ENCODE measurements around the gene UGDH.
"Not testable (repeated sequence)": the region's sequence is repeated elsewhere in the genome, so short reads cannot be mapped to it uniquely, and the experiment has no call there.

The UGDH gene

GRCh38 chr4:39514888-39515401 is 12.3 kb downstream of the UGDH start:
- H3K27ac ChIP-seq (ENCODE audit: low read depth, low read length), result peak overlapping the region; percentile 91
- no peaks in the 10 kb centered on the region for H3K27me3 ChIP-seq (ENCODE audit: insufficient read depth, low read length)
- no peak overlapping the region for H2AFZ ChIP-seq (ENCODE audit: low read length, unreplicated experiment)
- H3K79me2 ChIP-seq (ENCODE audit: control insufficient read depth, insufficient read depth, low read length, unreplicated experiment), result peaks cover 59% of the 10 kb centered on the region
- H3K4me1 ChIP-seq (ENCODE audit: control insufficient read depth, insufficient read depth, low read length, unreplicated experiment), result peaks cover 18% of the 10 kb centered on the region
- H3K4me3 ChIP-seq (ENCODE audit: low read depth, low read length), result no peak overlapping the region
- peaks cover 51% of the 10 kb centered on the region for H3K36me3 ChIP-seq (ENCODE audit: insufficient read depth, low read length)

GRCh38 chr4:39514266-39514665 is 13.0 kb downstream of the UGDH start:
- peaks cover 55% of the 10 kb centered on the region for H3K79me2 ChIP-seq (ENCODE audit: control insufficient read depth, insufficient read depth, low read length, unreplicated experiment)
- H2AFZ ChIP-seq (ENCODE audit: low read length, unreplicated experiment); H3K27me3 ChIP-seq (ENCODE audit: insufficient read depth, low read length); H3K4me3 ChIP-seq (ENCODE audit: low read depth, low read length): not testable (repeated sequence)
- peaks cover 18% of the 10 kb centered on the region for H3K4me1 ChIP-seq (ENCODE audit: control insufficient read depth, insufficient read depth, low read length, unreplicated experiment)
- peaks cover 54% of the 10 kb centered on the region for H3K36me3 ChIP-seq (ENCODE audit: insufficient read depth, low read length)
- peak overlapping the region; percentile 23 for H3K27ac ChIP-seq (ENCODE audit: low read depth, low read length)

- no peak overlapping the region for H2AFZ ChIP-seq (ENCODE audit: low read length, unreplicated experiment)
- peaks cover 18% of the 10 kb centered on the region for H3K4me1 ChIP-seq (ENCODE audit: control insufficient read depth, insufficient read depth, low read length, unreplicated experiment)
- H3K79me2 ChIP-seq (ENCODE audit: control insufficient read depth, insufficient read depth, low read length, unreplicated experiment), result peaks cover 26% of the 10 kb centered on the region
- H3K4me3 ChIP-seq (ENCODE audit: low read depth, low read length), result no peak overlapping the region
- no peaks in the 10 kb centered on the region for H3K27me3 ChIP-seq (ENCODE audit: insufficient read depth, low read length)
- no peak overlapping the region for H3K27ac ChIP-seq (ENCODE audit: low read depth, low read length)
- H3K36me3 ChIP-seq (ENCODE audit: insufficient read depth, low read length), result peaks cover 55% of the 10 kb centered on the region
Measured at GRCh38 chr4:39510348-39510929, 16.8 kb downstream of the UGDH start.

- peak overlapping the region; percentile 60 for H3K27ac ChIP-seq (ENCODE audit: low read depth, low read length)
- no peak overlapping the region for H3K4me3 ChIP-seq (ENCODE audit: low read depth, low read length)
- no peaks in the 10 kb centered on the region for H3K27me3 ChIP-seq (ENCODE audit: insufficient read depth, low read length)
- no peak overlapping the region for H2AFZ ChIP-seq (ENCODE audit: low read length, unreplicated experiment)
- peaks cover 57% of the 10 kb centered on the region for H3K36me3 ChIP-seq (ENCODE audit: insufficient read depth, low read length)
- H3K79me2 ChIP-seq (ENCODE audit: control insufficient read depth, insufficient read depth, low read length, unreplicated experiment), result peaks cover 4% of the 10 kb centered on the region
- H3K4me1 ChIP-seq (ENCODE audit: control insufficient read depth, insufficient read depth, low read length, unreplicated experiment), result peaks cover 39% of the 10 kb centered on the region
Measured at GRCh38 chr4:39505581-39505980, 21.7 kb downstream of the UGDH start.

- Histone ChIP-seq H3K27ac (ENCODE audit: low read depth, low read length) (peak overlapping the region; percentile 60), H3K4me1 (ENCODE audit: control insufficient read depth, insufficient read depth, low read length, unreplicated experiment) (peaks cover 39% of the 10 kb centered on the region), H3K36me3 (ENCODE audit: insufficient read depth, low read length) (peaks cover 48% of the 10 kb centered on the region), H2AFZ (ENCODE audit: low read length, unreplicated experiment) (no peak overlapping the region), H3K79me2 (ENCODE audit: control insufficient read depth, insufficient read depth, low read length, unreplicated experiment) (peaks cover 3% of the 10 kb centered on the region), H3K4me3 (ENCODE audit: low read depth, low read length) (no peak overlapping the region), H3K27me3 (ENCODE audit: insufficient read depth, low read length) (no peaks in the 10 kb centered on the region)
Measured at GRCh38 chr4:39504538-39504937, 22.7 kb downstream of the UGDH start.

GRCh38 chr4:39502664-39503035 is 24.6 kb downstream of the UGDH start:
- Histone ChIP-seq H3K27ac (ENCODE audit: low read depth, low read length) (peak overlapping the region; percentile 97), H3K4me1 (ENCODE audit: control insufficient read depth, insufficient read depth, low read length, unreplicated experiment) (peaks cover 39% of the 10 kb centered on the region), H3K36me3 (ENCODE audit: insufficient read depth, low read length) (peaks cover 47% of the 10 kb centered on the region), H3K4me3 (ENCODE audit: low read depth, low read length) (peak overlapping the region; percentile 20; the same call in 1 of the 2 replicates)
- not testable (repeated sequence) for H3K27me3 ChIP-seq (ENCODE audit: insufficient read depth, low read length); H3K79me2 ChIP-seq (ENCODE audit: control insufficient read depth, insufficient read depth, low read length, unreplicated experiment); H2AFZ ChIP-seq (ENCODE audit: low read length, unreplicated experiment)

GRCh38 chr4:39502019-39502663 is 25.1 kb downstream of the UGDH start:
- Histone ChIP-seq H3K4me3 (ENCODE audit: low read depth, low read length) (peak overlapping the region; percentile 20; the same call in 1 of the 2 replicates), H3K79me2 (ENCODE audit: control insufficient read depth, insufficient read depth, low read length, unreplicated experiment) (peaks cover 3% of the 10 kb centered on the region), H3K36me3 (ENCODE audit: insufficient read depth, low read length) (peaks cover 47% of the 10 kb centered on the region), H3K27me3 (ENCODE audit: insufficient read depth, low read length) (no peaks in the 10 kb centered on the region), H2AFZ (ENCODE audit: low read length, unreplicated experiment) (no peak overlapping the region), H3K4me1 (ENCODE audit: control insufficient read depth, insufficient read depth, low read length, unreplicated experiment) (peaks cover 39% of the 10 kb centered on the region), H3K27ac (ENCODE audit: low read depth, low read length) (peak overlapping the region; percentile 97)

GRCh38 chr4:39498727-39499020 is 28.6 kb downstream of the UGDH start:
- Histone ChIP-seq H3K27me3 (ENCODE audit: insufficient read depth, low read length) (no peaks in the 10 kb centered on the region), H3K4me1 (ENCODE audit: control insufficient read depth, insufficient read depth, low read length, unreplicated experiment) (peaks cover 30% of the 10 kb centered on the region), H2AFZ (ENCODE audit: low read length, unreplicated experiment) (no peak overlapping the region), H3K36me3 (ENCODE audit: insufficient read depth, low read length) (peaks cover 27% of the 10 kb centered on the region), H3K4me3 (ENCODE audit: low read depth, low read length) (no peak overlapping the region), H3K27ac (ENCODE audit: low read depth, low read length) (peak overlapping the region; percentile 1; the same call in 1 of the 2 replicates), H3K79me2 (ENCODE audit: control insufficient read depth, insufficient read depth, low read length, unreplicated experiment) (peaks cover 3% of the 10 kb centered on the region)

- Histone ChIP-seq H3K27ac (ENCODE audit: low read depth, low read length) (peak overlapping the region; percentile 1; the same call in 1 of the 2 replicates), H3K4me1 (ENCODE audit: control insufficient read depth, insufficient read depth, low read length, unreplicated experiment) (peaks cover 24% of the 10 kb centered on the region), H3K79me2 (ENCODE audit: control insufficient read depth, insufficient read depth, low read length, unreplicated experiment) (peaks cover 3% of the 10 kb centered on the region), H3K36me3 (ENCODE audit: insufficient read depth, low read length) (peaks cover 21% of the 10 kb centered on the region), H3K27me3 (ENCODE audit: insufficient read depth, low read length) (no peaks in the 10 kb centered on the region), H2AFZ (ENCODE audit: low read length, unreplicated experiment) (no peak overlapping the region), H3K4me3 (ENCODE audit: low read depth, low read length) (no peak overlapping the region)
Measured at GRCh38 chr4:39497909-39498726, 29.1 kb downstream of the UGDH start.

- no peak overlapping the region for H3K4me3 ChIP-seq (ENCODE audit: low read depth, low read length)
- H3K27me3 ChIP-seq (ENCODE audit: insufficient read depth, low read length), result no peaks in the 10 kb centered on the region
- H3K36me3 ChIP-seq (ENCODE audit: insufficient read depth, low read length), result peaks cover 16% of the 10 kb centered on the region
- H3K4me1 ChIP-seq (ENCODE audit: control insufficient read depth, insufficient read depth, low read length, unreplicated experiment), result peaks cover 8% of the 10 kb centered on the region
- H3K27ac ChIP-seq (ENCODE audit: low read depth, low read length), result peak overlapping the region; percentile 7; the same call in 1 of the 2 replicates
- H2AFZ ChIP-seq (ENCODE audit: low read length, unreplicated experiment), result no peak overlapping the region
- no peaks in the 10 kb centered on the region for H3K79me2 ChIP-seq (ENCODE audit: control insufficient read depth, insufficient read depth, low read length, unreplicated experiment)
Measured at GRCh38 chr4:39495446-39496213, 31.6 kb downstream of the UGDH start.

Data from ACC112 (cell line).